DMS53 (cell line): ENCODE measurements around the gene SHF.

ENCODE experiments used
- DNase-seq: peaks from one replicate; lab custom pipeline; 2025; lab: John Stamatoyannopoulos, UW

The SHF gene

DNA sequence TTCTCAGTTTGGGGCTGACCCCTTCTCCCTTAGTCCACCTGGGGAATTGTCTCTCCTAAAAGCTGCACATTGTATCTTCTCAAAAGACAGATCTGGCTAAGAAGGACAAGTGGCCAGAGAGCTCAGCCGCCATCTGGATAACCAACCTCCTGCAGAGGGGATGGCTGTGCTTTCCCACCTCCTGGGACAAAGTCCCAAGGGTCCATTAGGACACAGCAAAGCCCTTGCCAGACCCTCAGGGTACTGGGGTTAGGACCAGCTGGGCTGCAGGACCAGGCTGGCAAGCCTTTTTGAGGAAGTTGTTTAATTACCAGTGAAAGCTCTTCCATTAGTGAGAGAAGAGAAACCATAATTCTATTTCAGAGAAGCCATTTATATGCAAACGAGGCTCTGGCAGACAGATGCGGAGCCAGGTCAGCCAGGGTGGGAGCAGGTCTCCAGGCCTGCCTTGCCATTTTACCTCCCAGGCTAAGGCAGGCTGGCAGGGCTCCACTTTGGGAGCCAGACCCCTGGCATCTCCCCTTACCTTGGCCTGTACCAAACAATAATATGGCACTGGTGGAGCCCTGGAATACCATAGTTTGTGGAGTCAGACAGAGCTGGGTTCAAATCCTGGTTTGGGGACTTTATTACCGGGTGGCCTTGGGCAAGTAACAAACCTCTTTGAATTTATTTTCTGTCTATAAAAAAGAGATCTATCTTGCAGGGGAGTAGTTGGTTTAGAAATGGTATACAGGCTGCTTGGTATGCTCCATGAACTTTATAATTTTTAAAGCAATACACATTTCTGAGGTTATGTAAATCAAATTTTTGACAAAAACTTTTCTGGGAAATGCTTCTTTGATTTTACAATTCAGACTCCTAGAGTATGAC, 17.9 kb downstream of the SHF start:
- DNase-seq: no peak

DNA sequence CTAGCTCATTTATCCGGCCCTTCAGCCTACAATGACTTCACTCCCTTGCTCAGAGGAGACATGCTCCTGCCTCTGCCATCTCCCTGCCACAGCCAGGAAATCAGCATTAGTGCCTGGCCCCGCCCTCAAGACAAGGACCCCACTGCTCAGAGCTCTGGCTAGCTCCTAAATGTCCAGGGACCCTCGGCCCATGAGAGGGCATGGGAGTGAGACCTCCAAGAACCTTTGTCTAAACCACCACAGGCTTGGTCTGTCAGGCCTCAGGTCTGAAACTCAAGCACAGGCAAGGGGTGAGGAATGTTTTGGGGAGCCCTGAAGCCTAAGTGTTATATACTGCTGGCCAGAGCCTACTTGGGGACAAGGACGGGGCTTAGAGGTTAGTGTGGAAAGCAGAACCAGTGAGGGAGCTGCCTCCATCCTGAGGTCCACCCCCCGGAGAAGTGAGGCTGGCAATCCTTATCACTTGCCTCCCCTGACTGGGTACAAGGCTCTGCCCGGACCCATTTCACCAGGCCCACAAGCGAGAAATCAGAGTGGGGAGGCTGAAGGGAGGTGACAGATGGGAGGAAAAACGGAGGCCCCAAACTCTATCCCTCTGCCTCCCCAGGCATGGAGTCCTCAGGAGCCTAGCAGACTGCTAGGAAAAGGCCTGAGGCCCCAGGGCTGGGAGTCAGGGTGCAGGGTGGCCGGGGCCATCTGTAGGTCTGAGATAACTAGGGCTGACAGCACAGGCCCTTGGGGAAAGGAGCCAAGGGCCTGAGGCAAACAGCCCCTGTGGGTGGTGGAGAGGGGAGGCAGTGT, 18.8 kb downstream of the SHF start:
- no peak for DNase-seq

DNA sequence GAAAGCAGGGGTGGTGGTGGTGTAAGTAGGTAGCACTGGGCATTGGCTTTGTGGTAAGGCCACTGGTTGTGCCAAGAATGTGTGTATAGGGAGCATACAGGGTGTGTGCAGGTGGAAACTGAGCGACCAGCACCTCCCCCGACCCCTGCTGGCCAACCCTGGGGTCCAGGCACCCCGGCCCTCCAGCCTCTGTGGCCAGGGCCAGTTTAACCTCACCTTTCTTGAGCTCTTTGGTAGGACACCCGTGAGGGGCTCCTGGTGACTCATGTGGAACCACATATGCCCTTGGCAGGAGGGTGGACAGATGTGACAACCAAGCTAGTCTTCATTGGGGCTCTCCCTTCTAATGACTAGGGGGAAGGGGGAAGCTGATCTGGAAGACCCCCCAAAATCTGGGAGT, 19.5 kb downstream of the SHF start:
- no peak for DNase-seq

- DNase-seq: no peak
Observed at GRCh38 chr15:45167631-45168205, 20.0 kb downstream of the SHF start.

DNA sequence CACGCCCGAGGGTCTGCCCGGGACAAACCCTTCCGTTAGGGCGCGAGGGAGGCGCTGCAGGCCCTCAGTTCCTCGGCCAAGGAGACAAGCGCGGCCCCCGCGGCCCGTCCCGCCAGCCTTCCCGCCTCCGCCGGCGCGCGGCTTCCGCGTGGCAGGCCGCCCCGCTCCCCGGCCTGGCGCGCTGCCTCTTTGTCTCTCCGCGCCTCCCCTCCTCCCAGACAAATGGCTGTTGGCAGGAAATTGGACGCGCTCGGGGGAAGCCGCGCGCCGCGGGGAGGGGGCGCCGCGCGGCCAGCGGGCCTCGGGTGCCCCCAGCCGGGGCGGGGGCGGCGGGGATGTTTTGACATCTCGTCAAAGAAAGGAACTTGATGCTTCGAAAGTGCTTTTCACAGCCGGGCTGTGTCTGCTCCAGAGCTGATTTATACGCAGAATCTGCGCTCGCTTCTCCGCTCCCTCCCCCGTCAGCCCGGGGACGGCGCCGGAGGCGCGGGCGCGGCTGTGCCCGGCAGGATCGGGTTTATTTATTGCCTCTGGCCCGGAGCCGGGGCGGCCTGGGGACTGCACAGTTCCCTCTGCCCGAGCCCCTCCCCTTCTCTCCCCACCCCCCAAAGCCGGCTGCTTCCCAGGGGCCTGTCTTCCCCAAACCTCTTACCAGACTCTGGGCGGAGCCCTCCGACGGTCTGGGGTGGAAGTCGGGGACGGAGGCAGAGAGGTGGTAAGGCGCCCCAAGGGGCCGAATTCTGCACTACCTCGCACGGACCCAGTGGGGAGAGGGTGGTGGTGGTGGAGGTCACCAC, 20.7 kb downstream of the SHF start:
- DNase-seq: peak; percentile 85

DNA sequence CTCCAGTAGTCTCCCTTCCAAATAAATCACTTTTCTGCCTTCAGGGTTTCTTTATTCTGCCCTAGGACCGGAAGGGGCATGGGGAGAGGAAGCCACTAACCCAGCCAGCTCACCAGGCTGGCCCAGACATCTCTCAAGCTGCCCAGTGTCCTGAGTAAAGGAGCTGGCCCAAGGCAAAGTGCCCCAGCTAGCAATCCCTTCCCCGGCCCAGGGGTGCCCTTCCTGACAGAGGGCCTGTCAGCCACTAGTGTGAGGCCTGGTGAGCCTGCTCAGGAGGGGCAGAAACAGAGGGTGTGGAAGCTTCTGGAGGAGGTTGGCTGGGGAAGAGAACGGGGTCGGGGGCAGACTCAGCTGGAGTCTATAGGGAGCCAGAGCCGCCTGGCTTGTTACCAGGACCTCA, 22.2 kb downstream of the SHF start:
- no peak for DNase-seq

GRCh38 chr15:45164914-45165313, 22.9 kb downstream of the SHF start:
- no peak for DNase-seq

DNA sequence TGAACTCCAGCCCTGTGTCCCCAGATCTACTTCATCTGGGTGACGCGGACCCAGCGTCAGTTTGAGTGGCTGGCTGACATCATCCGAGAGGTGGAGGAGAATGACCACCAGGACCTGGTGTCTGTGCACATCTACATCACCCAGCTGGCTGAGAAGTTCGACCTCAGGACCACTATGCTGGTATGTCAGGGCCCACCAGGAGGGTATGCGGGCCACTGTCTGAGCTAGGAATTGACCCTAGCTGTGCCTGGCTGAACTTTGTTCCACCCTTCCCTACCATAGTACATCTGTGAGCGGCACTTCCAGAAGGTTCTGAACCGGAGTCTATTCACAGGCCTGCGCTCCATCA, 24.3 kb downstream of the SHF start:
- DNase-seq: no peak

DNA sequence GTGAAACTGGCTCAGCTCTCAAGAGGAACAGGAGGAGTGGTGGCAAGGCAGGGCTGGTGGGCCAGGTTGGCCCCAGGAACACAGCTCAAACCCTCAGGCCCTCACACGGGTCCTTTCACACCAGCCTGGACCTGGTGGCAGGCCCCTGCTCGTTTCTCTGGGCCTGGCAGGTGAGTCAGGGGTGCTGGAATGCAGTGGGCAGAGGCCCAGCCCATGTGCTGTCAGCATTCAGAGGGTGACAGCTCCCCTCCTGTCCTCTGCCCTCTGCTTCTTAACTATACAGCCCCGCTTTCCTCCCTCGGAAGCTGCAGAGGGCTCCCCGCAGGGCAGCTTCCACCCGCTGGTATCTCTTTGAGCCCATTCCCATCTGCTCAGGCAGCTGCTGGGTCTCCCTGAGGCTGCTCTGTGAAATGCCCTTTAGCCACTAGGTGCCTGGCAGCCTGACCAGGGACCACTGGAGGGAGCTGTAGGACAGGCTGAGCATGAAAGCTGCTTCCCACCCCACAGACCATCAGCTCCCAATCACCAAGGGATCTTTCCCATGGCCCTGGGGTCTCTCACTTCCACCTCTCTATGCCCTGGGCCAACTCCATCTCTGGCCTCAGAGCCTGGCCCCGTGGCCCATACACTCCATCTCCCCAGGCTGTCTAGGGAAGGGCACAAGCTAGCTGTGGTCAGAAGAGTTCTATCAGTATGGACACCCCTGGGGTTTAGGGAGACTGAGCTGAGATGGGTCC, 24.8 kb downstream of the SHF start:
- peak; percentile 84 for DNase-seq

GRCh38 chr15:45161666-45162065, 26.1 kb downstream of the SHF start:
- DNase-seq: no peak

DNA sequence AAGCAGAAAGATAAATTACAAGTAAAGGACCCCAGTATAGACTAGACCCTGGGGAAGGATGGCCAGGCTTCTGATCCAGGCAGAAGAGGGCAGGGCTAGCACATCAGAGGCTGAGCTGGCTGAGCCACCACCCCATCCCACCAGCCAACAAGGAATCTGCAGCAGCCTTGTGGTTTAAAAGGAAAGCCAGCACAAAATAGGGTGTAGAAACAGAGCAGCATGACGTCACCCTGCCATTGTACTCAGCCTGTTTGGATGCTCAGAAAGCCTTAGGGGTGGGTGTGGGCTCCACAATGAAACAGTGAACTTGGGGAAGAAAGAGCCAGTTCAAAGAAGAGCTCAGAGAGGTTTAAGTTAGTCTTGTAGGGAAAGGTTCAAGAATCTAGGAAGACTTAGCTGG, 29.8 kb downstream of the SHF start:
- DNase-seq: no peak

- no peak for DNase-seq
Observed at GRCh38 chr15:45156744-45157455, 30.9 kb downstream of the SHF start.

DNA sequence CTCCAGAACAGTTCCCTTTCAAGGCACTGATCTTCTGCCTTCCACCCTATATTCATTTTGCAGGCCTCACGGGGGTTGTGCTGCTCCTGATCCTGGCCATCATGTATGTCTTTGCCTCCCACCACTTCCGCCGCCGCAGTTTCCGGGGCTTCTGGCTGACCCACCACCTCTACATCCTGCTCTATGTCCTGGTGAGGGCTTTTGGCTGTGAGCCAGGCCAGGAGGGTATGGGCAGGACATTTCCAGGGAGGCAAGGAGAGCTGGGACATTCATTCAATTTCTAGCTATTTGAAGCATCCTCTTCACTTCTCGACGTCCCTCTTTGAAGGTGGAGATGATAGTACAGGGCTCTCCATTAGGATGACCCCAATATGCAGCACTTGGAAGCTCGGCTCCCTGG, 32.0 kb downstream of the SHF start:
- DNase-seq: no peak

GRCh38 chr15:45151998-45152828, 35.6 kb downstream of the SHF start:
- DNase-seq: no peak

DNA sequence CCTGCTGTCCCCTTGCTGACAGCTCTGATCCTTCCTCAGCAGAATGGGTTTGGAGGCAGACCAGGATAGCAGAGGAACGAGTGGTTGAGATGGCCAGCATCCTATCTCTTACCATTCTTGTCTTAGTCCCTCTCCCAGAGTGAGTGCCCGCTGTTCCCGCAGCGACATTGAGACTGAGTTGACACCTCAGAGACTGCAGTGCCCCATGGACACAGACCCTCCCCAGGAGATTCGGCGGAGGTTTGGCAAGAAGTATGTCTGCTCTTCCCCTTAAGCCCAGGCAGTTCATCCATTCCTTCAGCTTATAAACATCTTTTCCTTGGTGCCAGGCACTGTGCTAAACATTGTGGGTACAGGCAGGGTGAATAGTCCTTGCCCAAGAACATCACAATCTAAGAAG, 36.8 kb downstream of the SHF start:
- DNase-seq: no peak

DNA sequence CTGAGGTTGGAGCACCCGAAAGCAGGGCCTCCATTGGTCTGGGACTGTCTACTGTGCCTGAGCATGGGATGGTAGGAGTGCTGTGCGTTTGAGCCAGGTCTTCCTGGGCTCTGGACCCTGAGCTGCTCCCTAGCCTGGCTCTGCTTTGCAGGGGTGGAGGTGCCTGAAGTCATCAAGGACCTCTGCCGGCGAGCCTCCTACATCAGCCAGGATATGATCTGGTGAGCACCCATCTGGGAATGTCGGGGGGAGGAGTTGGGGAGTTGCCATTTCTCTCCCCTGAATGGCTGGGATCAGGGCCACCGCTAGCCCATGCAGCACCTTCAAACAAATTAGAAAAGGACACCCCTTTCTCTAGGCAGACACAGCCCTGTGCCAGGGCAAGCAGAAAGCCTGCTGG, 37.3 kb downstream of the SHF start:
- no peak for DNase-seq

DNA sequence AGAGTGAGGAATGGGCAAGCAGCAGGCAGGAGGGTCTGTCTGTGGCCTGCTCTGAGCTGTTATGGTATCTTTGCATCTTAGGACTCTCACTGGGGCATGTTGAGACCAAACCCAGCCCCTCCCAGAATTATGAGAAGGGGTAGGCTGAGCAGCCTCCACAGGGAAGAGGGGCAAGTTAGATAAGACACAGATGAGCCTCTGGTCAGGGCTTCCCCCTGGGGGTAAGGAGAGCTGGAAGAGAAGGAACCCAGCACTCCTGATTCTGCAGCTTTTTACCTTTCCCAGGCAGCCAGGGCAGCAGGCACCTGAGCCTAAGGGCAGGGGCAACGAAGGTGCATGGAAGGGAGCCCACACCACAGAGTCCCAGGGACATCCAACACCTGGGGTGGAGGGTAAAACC, 38.7 kb downstream of the SHF start:
- DNase-seq: no peak

GRCh38 chr15:45148076-45149059, 39.4 kb downstream of the SHF start:
- peak; percentile 4 for DNase-seq

- DNase-seq: no peak
Observed at GRCh38 chr15:45147606-45148005, 40.2 kb downstream of the SHF start.
